Kidney (tissue), 14 donors: ENCODE results near the gene TRPC4. TPM values are rescaled to one million over a fixed set of nuclear protein-coding genes. Genes with fewer than 3 reads are reported as not detected.

Source experiments
- DNase-seq, 5 donors: peaks; one replicate each; pipeline ENCODE4 v3.0.0-alpha.2; 2013 to 2020
- FAIRE-seq: peaks from 2 replicates; lab custom pipeline; 2012; peaks lifted over from hg19 to GRCh38; lab: Jason Lieb, UNC
- H3K27ac ChIP-seq, 2 donors: one replicate each; pipeline ENCODE4 v1.7.0; 2013; ENCODE audit warnings: low read depth in 2 of 2, low read length in 2 of 2, inconsistent platforms in 1 of 2
- H3K27me3 ChIP-seq: one replicate; pipeline ENCODE4 v1.7.1; 2013; ENCODE audit warnings: low read length, inconsistent platforms; ENCODE audit not compliant: control insufficient read depth, insufficient read depth
- H3K36me3 ChIP-seq, 3 donors: one replicate each; pipeline versions ENCODE4 v1.7.0 to v1.7.1; 2013; ENCODE audit warnings: low read length in 3 of 3, control low read depth in 1 of 3, inconsistent platforms in 1 of 3; ENCODE audit not compliant: insufficient read depth in 3 of 3, control insufficient read depth in 2 of 3
- H3K4me1 ChIP-seq, 3 donors: one replicate each; pipeline versions ENCODE4 v1.7.0 to v1.7.1; 2013; ENCODE audit warnings: low read length in 3 of 3, inconsistent platforms in 1 of 3, low read depth in 1 of 3; ENCODE audit not compliant: control insufficient read depth in 2 of 3, insufficient read depth in 2 of 3
- H3K4me3 ChIP-seq, 3 donors: one replicate each; pipeline versions ENCODE4 v1.7.0 to v1.8.1; 2013; ENCODE audit warnings: low read length in 3 of 3, control low read depth in 1 of 3, inconsistent platforms in 1 of 3
- H3K9ac ChIP-seq, 3 donors: one replicate each; pipeline versions ENCODE4 v1.7.0 to v1.7.1; 2013; ENCODE audit warnings: low read length in 3 of 3, control low read depth in 1 of 3, inconsistent platforms in 1 of 3
- H3K9me3 ChIP-seq, 3 donors: one replicate each; pipeline versions ENCODE4 v1.7.0 to v1.7.1; 2013; ENCODE audit warnings: low read length in 3 of 3, control low read depth in 1 of 3, inconsistent platforms in 1 of 3; ENCODE audit not compliant: control insufficient read depth in 2 of 3, insufficient read depth in 1 of 3
- CTCF ChIP-seq: IDR thresholded peaks from 3 replicates; pipeline ENCODE4 v1.5.1; 2012; ENCODE audit warnings: mild to moderate bottlenecking, moderate library complexity, borderline replicate concordance; ENCODE audit not compliant: insufficient read depth; ENCODE audit errors: extremely low read depth
- intact Hi-C: fragments of 100-400 bp; cut with DNase I; formaldehyde crosslinking; loops from one replicate; pipeline ENCODE4 v1.11.1; 2022
- polyA plus RNA-seq: library from polyadenylated mRNA; stranded (reverse); fragments of 350-450 nt; fragmentation: Illumina TruSeq; extraction: RNeasy Lipid Tissue Mini Kit (QIAGEN cat#74804); gene quantifications from one replicate; pipeline ENCODE4 v1.2.3, GENCODE V29; 2014; ENCODE audit warnings: low read depth, low replicate concordance; ENCODE audit not compliant: insufficient read depth
- total RNA-seq: library from RNA; stranded (reverse); fragmentation: NEBNext Ultra II Directional; extraction: Animal tissue kit (Norgen Biotek cat#: 25700); gene quantifications from one replicate; pipeline ENCODE4 v1.2.1, GENCODE V29; 2021
- donor health status: control.
- donor health status: control.
- donor health status: control.
- donor health status: control.
- donor health status: control.
- donor health status: DM: yes; HTN: yes; CAD: no.
- donor health status: Normal renal cell carcinoma (clear cell type).

Gene TRPC4
- total and polyA plus RNA-seq, 2 donors from 2014 or later = 0.62 to 2.9 TPM

- H3K9me3 ChIP-seq = no peaks in the 10 kb centered on the region
- no peak for FAIRE-seq
- intact Hi-C loops = no loop called here
- DNase-seq = no peak
- no peaks in the 10 kb centered on the region for H3K27me3 ChIP-seq
- no peak for TF ChIP-seq CTCF
- no peak overlapping the region for H3K27ac ChIP-seq
- H3K36me3 ChIP-seq = no peaks in the 10 kb centered on the region
- no peaks in the 10 kb centered on the region for H3K4me1 ChIP-seq
- no peak overlapping the region for H3K9ac ChIP-seq
- H3K4me3 ChIP-seq = no peak overlapping the region
Observed at GRCh38 chr13:37652596-37652995, 217.0 kb downstream of the TRPC4 start.

GRCh38 chr13:37651891-37652290 lies 217.7 kb downstream of the TRPC4 start:
- Histone ChIP-seq H3K4me3 (no peak overlapping the region), H3K36me3 (no peaks in the 10 kb centered on the region), H3K4me1 (no peaks in the 10 kb centered on the region), H3K9me3 (no peaks in the 10 kb centered on the region), H3K27me3 (no peaks in the 10 kb centered on the region), H3K9ac (no peak overlapping the region), H3K27ac (no peak overlapping the region)
- FAIRE-seq (no peak), DNase-seq (no peak)
- no peak for TF ChIP-seq CTCF
- intact Hi-C loops = no loop called here

GRCh38 chr13:37648609-37649008 lies 221.0 kb downstream of the TRPC4 start:
- Histone ChIP-seq H3K9ac (no peak overlapping the region), H3K9me3 (no peaks in the 10 kb centered on the region), H3K27ac (no peak overlapping the region), H3K27me3 (no peaks in the 10 kb centered on the region), H3K4me1 (no peaks in the 10 kb centered on the region), H3K36me3 (no peaks in the 10 kb centered on the region), H3K4me3 (no peak overlapping the region)
- intact Hi-C loops = no loop called here
- FAIRE-seq = no peak
- no peak for TF ChIP-seq CTCF
- no peak for DNase-seq

- DNase-seq (peak in 2 of 5 donors; percentile 23 to 32), FAIRE-seq (no peak)
- Histone ChIP-seq H3K27me3 (no peaks in the 10 kb centered on the region), H3K36me3 (no peaks in the 10 kb centered on the region), H3K27ac (no peak overlapping the region), H3K9me3 (no peaks in the 10 kb centered on the region), H3K4me3 (no peak overlapping the region), H3K4me1 (no peaks in the 10 kb centered on the region), H3K9ac (no peak overlapping the region)
- intact Hi-C loops = no loop called here
- no peak for TF ChIP-seq CTCF
Observed at GRCh38 chr13:37647031-37647650, 222.4 kb downstream of the TRPC4 start.
